Neural progenitor cell (in vitro differentiated cells): ENCODE results near the gene FAM131C. TPM values are rescaled to one million over a fixed set of nuclear protein-coding genes. Genes with fewer than 3 reads are reported as not detected.

Source experiments
- DNase-seq: peaks from one replicate; pipeline ENCODE4 v3.0.0-alpha.2; 2016; ENCODE audit warnings: low spot score
- H2AFZ ChIP-seq: fragments of 200-600 bp; sonication (generic); replicated peaks from 2 replicates; pipeline ENCODE4 v1.6.1; 2016; ENCODE audit warnings: antibody characterized with exemption
- H3F3A ChIP-seq: fragments of 200-600 bp; sonication (generic); 2 replicates; pipeline ENCODE4 v1.6.1; 2016; ENCODE audit warnings: antibody characterized with exemption, low read depth
- H3K27ac ChIP-seq: fragments of 200-600 bp; sonication (generic); 2 replicates; pipeline ENCODE4 v1.5.1; 2016; ENCODE audit warnings: mild to moderate bottlenecking
- H3K27me3 ChIP-seq: fragments of 200-600 bp; sonication (generic); 2 replicates; pipeline ENCODE4 v1.6.1; 2016; ENCODE audit warnings: mild to moderate bottlenecking, moderate library complexity
- H3K36me3 ChIP-seq: fragments of 200-600 bp; sonication (generic); 2 replicates; pipeline ENCODE4 v1.5.1; 2016
- H3K4me1 ChIP-seq: fragments of 200-600 bp; sonication (generic); 2 replicates; pipeline ENCODE4 v1.6.1; 2016; ENCODE audit warnings: mixed run types
- H3K4me2 ChIP-seq: fragments of 200-600 bp; sonication (generic); 2 replicates; pipeline ENCODE4 v1.6.1; 2016
- H3K4me3 ChIP-seq: fragments of 200-600 bp; sonication (generic); 2 replicates; pipeline ENCODE4 v1.5.1; 2016
- H3K79me2 ChIP-seq: fragments of 200-600 bp; sonication (generic); 2 replicates; pipeline ENCODE4 v1.6.1; 2016; ENCODE audit warnings: low read depth
- H3K9ac ChIP-seq: fragments of 200-600 bp; sonication (generic); 2 replicates; pipeline ENCODE4 v1.6.1; 2016
- H3K9me3 ChIP-seq: fragments of 200-600 bp; sonication (generic); 2 replicates; pipeline ENCODE4 v1.5.1; 2016; ENCODE audit warnings: low read depth
- H4K20me1 ChIP-seq: fragments of 200-600 bp; sonication (generic); 2 replicates; pipeline ENCODE4 v1.6.1; 2016; ENCODE audit warnings: low read depth
- H3K27ac Mint-ChIP-seq: 3 replicates; pipeline ENCODE4 v1.8.0; 2021; ENCODE audit warnings: mixed read lengths
- H3K27me3 Mint-ChIP-seq: 2 replicates; pipeline ENCODE4 v1.8.0; 2022; ENCODE audit warnings: low read depth, mild to moderate bottlenecking, inconsistent platforms, moderate library complexity, mixed read lengths; ENCODE audit not compliant: insufficient read depth
- H3K36me3 Mint-ChIP-seq: 3 replicates; pipeline ENCODE4 v1.8.0; 2021; ENCODE audit warnings: mixed read lengths
- H3K4me1 Mint-ChIP-seq: 3 replicates; pipeline ENCODE4 v1.8.0; 2021; ENCODE audit warnings: mixed read lengths
- H3K4me3 Mint-ChIP-seq: 3 replicates; pipeline ENCODE4 v1.8.0; 2021; ENCODE audit warnings: mild to moderate bottlenecking, moderate library complexity, mixed read lengths
- H3K9me3 Mint-ChIP-seq: 3 replicates; pipeline ENCODE4 v1.8.0; 2020; ENCODE audit warnings: mixed read lengths
- CTCF ChIP-seq: fragments of 200-600 bp; sonication (generic); IDR thresholded peaks from 2 replicates; pipeline ENCODE4 v1.5.1; 2017; ENCODE audit warnings: antibody characterized with exemption, mild to moderate bottlenecking
- EZH2 ChIP-seq: fragments of 200-600 bp; sonication (generic); IDR thresholded peaks from 2 replicates; pipeline ENCODE4 v1.6.1; 2017; ENCODE audit warnings: antibody characterized with exemption, mild to moderate bottlenecking, moderate library complexity
- EZH2phosphoT487 ChIP-seq: fragments of 200-600 bp; sonication (generic); IDR thresholded peaks from 2 replicates; pipeline ENCODE4 v1.6.1; 2017; ENCODE audit warnings: antibody characterized with exemption
- total RNA-seq: library from RNA; depleted of rRNA; stranded (reverse); fragments of >200 nt; gene quantifications from 2 replicates; pipeline ENCODE4 v1.2.3, GENCODE V29; 2015; ENCODE audit warnings: low replicate concordance

FAM131C gene
- total RNA-seq, 1 donor from 2014 or later, result 0.13 TPM

GRCh38 chr1:16072616-16073484 is 601 bp downstream of the FAM131C start:
- Histone ChIP-seq H3K9me3 (no peaks in the 10 kb centered on the region), H3K36me3 (no peaks in the 10 kb centered on the region), H3K4me2 (peak overlapping the region; percentile 96), H3K4me1 (peaks cover 21% of the 10 kb centered on the region), H3K27me3 (peaks cover 57% of the 10 kb centered on the region), H3F3A (peaks cover 15% of the 10 kb centered on the region), H3K79me2 (no peaks in the 10 kb centered on the region), H3K9ac (no peak overlapping the region), H3K27ac (no peak overlapping the region), H2AFZ (peak overlapping the region; percentile 79), H4K20me1 (no peaks in the 10 kb centered on the region), H3K4me3 (peak overlapping the region; percentile 61)
- TF ChIP-seq EZH2phosphoT487 (no peak), EZH2 (peak; percentile 60)
- Mint-ChIP-seq H3K4me3 (peak overlapping the region; percentile 71), H3K27me3 (peaks cover 25% of the 10 kb centered on the region), H3K36me3 (no peaks in the 10 kb centered on the region), H3K9me3 (no peaks in the 10 kb centered on the region), H3K27ac (no peak overlapping the region), H3K4me1 (peaks cover 39% of the 10 kb centered on the region)
- DNase-seq, result peak; percentile 74

GRCh38 chr1:16072095-16072494 is 1.4 kb downstream of the FAM131C start:
- H3F3A ChIP-seq, result peaks cover 15% of the 10 kb centered on the region
- no peak overlapping the region for H3K9ac ChIP-seq
- Mint-ChIP-seq H3K4me1 (peaks cover 39% of the 10 kb centered on the region), H3K27me3 (peaks cover 30% of the 10 kb centered on the region), H3K27ac (no peak overlapping the region), H3K9me3 (no peaks in the 10 kb centered on the region), H3K4me3 (no peak overlapping the region), H3K36me3 (no peaks in the 10 kb centered on the region)
- TF ChIP-seq EZH2phosphoT487 (no peak), CTCF (no peak), EZH2 (no peak)
- no peaks in the 10 kb centered on the region for H3K9me3 ChIP-seq
- no peaks in the 10 kb centered on the region for H3K36me3 ChIP-seq
- H3K27ac ChIP-seq, result no peak overlapping the region
- peaks cover 28% of the 10 kb centered on the region for H3K4me1 ChIP-seq
- H3K4me2 ChIP-seq, result peak overlapping the region; percentile 96
- H3K79me2 ChIP-seq, result no peaks in the 10 kb centered on the region
- H4K20me1 ChIP-seq, result no peaks in the 10 kb centered on the region
- peaks cover 56% of the 10 kb centered on the region for H3K27me3 ChIP-seq
- no peak for DNase-seq
- no peak overlapping the region for H2AFZ ChIP-seq
- H3K4me3 ChIP-seq, result no peak overlapping the region

DNA sequence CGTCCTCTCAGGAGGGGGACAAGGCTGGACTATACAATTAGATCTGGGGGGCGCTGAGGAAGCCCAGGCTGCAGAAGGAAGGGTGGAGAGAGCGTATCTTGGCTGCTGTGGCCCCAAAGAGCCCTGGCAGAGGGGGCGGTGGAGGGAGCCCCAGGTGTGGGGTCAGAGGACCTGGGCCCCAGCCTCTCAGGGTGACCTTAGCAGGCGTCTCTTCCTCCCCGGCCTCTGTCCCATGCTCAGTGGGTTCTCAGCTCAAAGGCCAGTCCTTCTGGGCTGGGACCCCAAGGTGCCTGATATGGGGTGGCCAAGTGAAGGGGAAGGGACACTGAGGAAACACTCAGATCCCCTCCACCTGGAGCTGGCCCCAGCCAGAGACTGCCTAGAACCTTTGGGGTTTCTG is 1.8 kb downstream of the FAM131C start:
- peaks cover 51% of the 10 kb centered on the region for H3K27me3 ChIP-seq
- no peaks in the 10 kb centered on the region for H3K36me3 ChIP-seq
- Mint-ChIP-seq H3K4me3 (no peak overlapping the region), H3K9me3 (no peaks in the 10 kb centered on the region), H3K27ac (no peak overlapping the region), H3K27me3 (peaks cover 28% of the 10 kb centered on the region), H3K36me3 (no peaks in the 10 kb centered on the region), H3K4me1 (peaks cover 38% of the 10 kb centered on the region)
- H3K79me2 ChIP-seq, result no peaks in the 10 kb centered on the region
- no peaks in the 10 kb centered on the region for H3K9me3 ChIP-seq
- DNase-seq, result no peak
- no peak overlapping the region for H2AFZ ChIP-seq
- H3F3A ChIP-seq, result peaks cover 15% of the 10 kb centered on the region
- no peaks in the 10 kb centered on the region for H4K20me1 ChIP-seq
- H3K27ac ChIP-seq, result no peak overlapping the region
- TF ChIP-seq EZH2 (no peak), CTCF (no peak), EZH2phosphoT487 (no peak)
- H3K4me3 ChIP-seq, result no peak overlapping the region
- H3K4me1 ChIP-seq, result peaks cover 29% of the 10 kb centered on the region
- H3K4me2 ChIP-seq, result no peak overlapping the region
- no peak overlapping the region for H3K9ac ChIP-seq
